Measurements from ENCODE around the gene CLPX. TPM values are rescaled to one million over a fixed set of nuclear protein-coding genes. Genes with fewer than 3 reads are reported as not detected.

Gene CLPX
- 19.3 and 19.5 TPM in 2 replicates for total RNA-seq

DNA sequence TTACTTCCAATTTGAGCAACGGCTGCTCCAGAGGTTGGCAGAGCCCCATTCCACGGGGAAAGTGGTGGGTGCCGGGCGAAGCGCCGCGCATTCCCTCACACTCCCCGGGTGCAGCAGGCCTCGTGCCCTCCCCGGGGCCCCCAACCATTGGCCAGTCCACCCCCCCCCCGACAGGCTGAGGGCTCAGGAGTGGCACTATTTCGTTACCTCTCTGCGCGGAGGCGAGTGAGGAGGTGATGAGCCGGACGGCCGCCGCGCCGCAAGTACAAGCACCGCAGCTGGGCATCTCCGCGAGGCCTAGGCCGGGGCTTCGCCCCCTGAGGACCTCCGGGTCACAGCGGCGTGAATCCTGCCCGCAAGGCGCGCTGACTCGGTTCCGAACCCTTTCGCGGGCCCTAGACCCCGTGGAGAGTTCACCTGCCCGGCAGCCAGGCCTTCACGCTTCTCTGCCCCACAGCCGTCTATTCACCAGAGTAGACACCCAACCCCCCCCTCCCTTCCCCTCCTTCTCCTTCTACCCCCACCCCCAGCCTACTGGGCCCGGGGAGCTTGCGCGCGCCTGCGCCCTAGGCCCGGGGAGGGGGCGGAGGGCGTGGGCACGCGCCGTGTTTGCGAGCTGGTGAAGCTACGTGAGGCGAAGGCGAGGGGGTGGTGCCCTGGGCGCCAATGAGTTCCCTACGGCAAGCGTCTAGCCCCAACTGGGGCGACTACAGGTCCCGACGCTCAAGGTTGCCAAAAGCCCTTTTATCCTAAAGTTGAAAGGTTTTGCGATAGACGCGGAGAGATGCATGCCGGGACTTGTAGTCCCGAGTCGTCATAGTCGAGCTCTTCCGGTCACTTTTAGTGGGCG is at the start of gene CLPX:
Gene CLPX (minus strand): TSS at position 475 of the 850 bp plus-strand sequence. CDS start 189 bp downstream, at position 286.

DNA sequence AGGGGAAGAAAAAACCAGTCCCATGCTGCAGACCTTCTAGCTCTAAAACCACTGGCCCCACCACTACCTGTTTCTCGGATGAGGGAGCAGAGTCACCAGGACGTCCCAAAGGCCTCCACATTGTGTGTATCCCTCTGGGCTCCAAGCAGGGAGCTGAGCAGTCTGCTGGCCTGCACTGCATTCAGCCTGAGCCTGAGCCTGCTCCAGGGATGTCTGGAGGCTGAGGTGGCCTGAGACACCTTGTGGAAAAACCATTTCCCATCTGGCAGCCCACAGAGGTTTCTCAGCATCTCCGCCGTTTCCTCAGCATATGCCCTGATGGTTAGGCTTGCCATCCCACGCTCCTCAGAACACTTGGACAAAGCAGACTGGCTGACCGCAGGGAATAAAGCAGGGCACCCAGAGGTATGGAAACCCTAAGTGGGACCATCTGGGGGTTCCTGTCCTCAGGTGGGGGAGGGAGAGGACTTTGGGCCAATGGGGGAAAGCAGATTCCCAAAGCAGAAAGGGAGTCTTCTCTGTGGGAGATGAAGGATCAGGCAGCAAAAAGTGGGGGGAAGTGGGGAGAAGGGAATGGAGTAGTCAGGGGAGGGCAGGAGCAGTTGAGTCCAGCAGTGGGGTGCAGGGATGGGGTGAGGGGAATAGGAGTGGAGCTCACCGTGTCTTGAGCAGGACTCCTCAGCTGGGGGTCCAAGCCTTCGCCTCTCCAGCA is 25.8 kb upstream of the CLPX start, which contains the start of gene CILP:
Gene CILP (minus strand): TSS at position 704 of the 712 bp plus-strand sequence. CDS start 1,718 bp downstream, outside the sequence.

DNA sequence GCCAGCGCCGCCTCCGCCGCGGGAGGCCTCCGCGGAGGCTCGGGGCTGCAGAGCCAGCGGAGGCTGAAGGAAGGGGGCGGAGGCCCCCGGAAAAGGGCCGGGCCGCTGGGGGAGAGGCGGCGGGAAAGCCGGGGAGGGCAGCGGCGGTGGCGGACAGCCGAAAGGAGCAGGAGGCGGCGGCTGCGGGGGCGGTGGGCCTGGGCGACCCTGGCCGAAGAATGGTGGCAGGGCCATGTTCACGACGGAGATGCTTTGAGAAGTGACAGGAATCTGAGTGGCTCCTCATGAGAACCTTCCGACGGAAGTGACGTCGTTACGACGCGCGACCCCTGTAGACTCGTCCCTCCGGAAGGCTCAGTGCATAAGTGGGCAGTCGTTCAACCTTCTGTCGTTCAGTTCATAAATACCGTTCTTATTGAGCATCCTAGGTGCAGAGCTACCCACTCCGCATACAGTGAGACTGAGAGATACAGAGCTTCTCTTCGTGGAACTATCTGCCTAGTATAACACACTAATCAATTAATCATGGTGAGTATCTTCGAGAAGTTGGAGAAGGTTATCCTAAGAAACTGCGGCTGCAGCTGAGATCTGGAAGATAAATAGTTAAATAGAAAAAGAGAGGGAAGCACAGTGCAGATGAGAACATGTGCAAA is 51.5 kb downstream of the CLPX start, which contains the start of gene PDCD7:
Gene PDCD7 (minus strand): TSS at position 261 of the 653 bp plus-strand sequence. CDS start 27 bp downstream, at position 234.

DNA sequence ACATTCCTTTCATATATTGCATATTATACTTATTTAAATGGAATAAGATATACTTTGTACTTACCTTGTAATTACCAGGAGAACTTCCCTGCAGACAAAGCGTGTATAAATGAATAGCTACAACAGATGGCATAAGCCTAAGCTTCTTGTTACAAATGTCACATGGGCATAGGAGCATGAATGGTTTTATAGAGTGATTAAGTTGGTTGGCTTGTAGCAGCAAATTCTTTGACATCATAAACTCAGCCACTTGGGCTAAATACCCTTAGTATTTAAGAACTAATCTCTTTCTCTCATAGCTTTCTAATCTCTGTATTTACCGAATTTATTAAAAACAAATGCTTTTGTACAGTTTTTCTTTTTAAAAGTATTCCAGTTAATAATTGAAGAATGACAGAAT is 70.1 kb downstream of the CLPX start, which contains the start of gene UBAP1L:
Gene UBAP1L (minus strand): TSS at position 115 of the 400 bp plus-strand sequence. CDS start 8,985 bp downstream, outside the sequence.

Other genes starting within 250 kb of the CLPX start
- 63.9 and 65.7 TPM in 2 replicates for gene SPG21, start 195.4 kb downstream of the CLPX start, total RNA-seq
- gene MTFMT, start 155.7 kb downstream of the CLPX start, total RNA-seq: 24.7 and 29.9 TPM in 2 replicates
- not detected in 2 replicates for gene SLC51B, start 140.0 kb downstream of the CLPX start, total RNA-seq
- 8.5 and 10.4 TPM in 2 replicates for gene RASL12, start 117.4 kb downstream of the CLPX start, total RNA-seq
- gene KBTBD13, start 108.6 kb downstream of the CLPX start, total RNA-seq: not detected in 2 replicates
- under 0.01 and 0.30 TPM in 2 replicates for gene UBAP1L, start 70.1 kb downstream of the CLPX start, total RNA-seq
- 11.7 and 13.8 TPM in 2 replicates for gene PDCD7, start 51.5 kb downstream of the CLPX start, total RNA-seq
- under 0.01 and 0.17 TPM in 2 replicates for gene CILP, start 26.1 kb upstream of the CLPX start, total RNA-seq
- 5.1 and 7.1 TPM in 2 replicates for gene PARP16, start 101.5 kb upstream of the CLPX start, total RNA-seq
- not detected in 2 replicates for gene RNU5A-1, start 110.7 kb upstream of the CLPX start, total RNA-seq
- gene RNU5B-1, start 119.3 kb upstream of the CLPX start, total RNA-seq: not detected in 2 replicates
- gene IGDCC3, start 192.7 kb upstream of the CLPX start, total RNA-seq: under 0.01 TPM in 1 of 2 replicates, not detected in the other
- 1.3 and 1.5 TPM in 2 replicates for gene IGDCC4, start 237.6 kb upstream of the CLPX start, total RNA-seq

All from bronchus fibroblast of lung (primary cell).